ENCODE results near the gene NHERF1.

The NHERF1 gene

DNA sequence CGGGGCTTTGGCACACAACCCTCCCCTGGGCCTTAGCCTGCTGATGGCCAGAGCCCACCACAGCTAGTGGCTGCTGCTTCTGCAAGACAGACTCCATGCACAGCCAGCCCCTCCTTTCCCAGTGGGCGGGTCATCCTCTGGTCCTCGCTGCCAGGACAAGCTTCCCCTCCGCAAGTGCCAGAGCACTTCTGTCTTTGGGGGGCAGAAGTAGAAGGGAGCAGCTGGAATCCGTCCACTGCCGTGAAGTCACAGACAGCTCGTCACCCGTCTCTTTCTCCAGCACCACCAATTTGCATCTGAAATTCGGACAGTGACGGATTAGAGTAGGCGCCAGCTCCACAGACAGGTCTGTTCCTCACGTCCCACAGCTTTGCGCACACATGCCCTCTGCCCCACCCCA is 59.0 kb downstream of the NHERF1 start:
- H3K4me3 ChIP-seq (ENCODE audit: low read length): no peak overlapping the region
- H4K20me1 ChIP-seq (ENCODE audit: insufficient read depth, low read length): no peaks in the 10 kb centered on the region
- no peaks in the 10 kb centered on the region for H3K36me3 ChIP-seq (replicated peaks; ENCODE audit: low read depth, low read length)
- no peak overlapping the region for H3K9ac ChIP-seq (ENCODE audit: low read length)
- no peak overlapping the region for H3K4me2 ChIP-seq (ENCODE audit: low read length)
- no peaks in the 10 kb centered on the region for H3K4me1 ChIP-seq (ENCODE audit: low read length)
- no peaks in the 10 kb centered on the region for H3K79me2 ChIP-seq (ENCODE audit: low read length)
- TF ChIP-seq, protein P1, sequence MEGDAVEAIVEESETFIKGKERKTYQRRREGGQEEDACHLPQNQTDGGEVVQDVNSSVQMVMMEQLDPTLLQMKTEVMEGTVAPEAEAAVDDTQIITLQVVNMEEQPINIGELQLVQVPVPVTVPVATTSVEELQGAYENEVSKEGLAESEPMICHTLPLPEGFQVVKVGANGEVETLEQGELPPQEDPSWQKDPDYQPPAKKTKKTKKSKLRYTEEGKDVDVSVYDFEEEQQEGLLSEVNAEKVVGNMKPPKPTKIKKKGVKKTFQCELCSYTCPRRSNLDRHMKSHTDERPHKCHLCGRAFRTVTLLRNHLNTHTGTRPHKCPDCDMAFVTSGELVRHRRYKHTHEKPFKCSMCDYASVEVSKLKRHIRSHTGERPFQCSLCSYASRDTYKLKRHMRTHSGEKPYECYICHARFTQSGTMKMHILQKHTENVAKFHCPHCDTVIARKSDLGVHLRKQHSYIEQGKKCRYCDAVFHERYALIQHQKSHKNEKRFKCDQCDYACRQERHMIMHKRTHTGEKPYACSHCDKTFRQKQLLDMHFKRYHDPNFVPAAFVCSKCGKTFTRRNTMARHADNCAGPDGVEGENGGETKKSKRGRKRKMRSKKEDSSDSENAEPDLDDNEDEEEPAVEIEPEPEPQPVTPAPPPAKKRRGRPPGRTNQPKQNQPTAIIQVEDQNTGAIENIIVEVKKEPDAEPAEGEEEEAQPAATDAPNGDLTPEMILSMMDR (IDR thresholded peaks at IDR 0.05; ENCODE audit: low read depth, low read length): no peak
- TF ChIP-seq EZH2phosphoT487 (IDR thresholded peaks at IDR 0.05; ENCODE audit: low read depth): no peak
- no peaks in the 10 kb centered on the region for H3K9me3 ChIP-seq (ENCODE audit: insufficient read depth, low read length)
- no peak overlapping the region for H2AFZ ChIP-seq (ENCODE audit: low read depth, low read length)
- H3K27ac ChIP-seq (ENCODE audit: low read length): no peak overlapping the region
- no peaks in the 10 kb centered on the region for H3K27me3 ChIP-seq (ENCODE audit: low read depth, low read length)

GRCh38 chr17:74807925-74808324 is 59.5 kb downstream of the NHERF1 start:
- H2AFZ ChIP-seq (ENCODE audit: low read depth, low read length): no peak overlapping the region
- no peaks in the 10 kb centered on the region for H3K79me2 ChIP-seq (ENCODE audit: low read length)
- H3K27ac ChIP-seq (ENCODE audit: low read length): no peak overlapping the region
- no peaks in the 10 kb centered on the region for H3K4me1 ChIP-seq (ENCODE audit: low read length)
- H3K27me3 ChIP-seq (ENCODE audit: low read depth, low read length): no peaks in the 10 kb centered on the region
- H3K4me2 ChIP-seq (ENCODE audit: low read length): no peak overlapping the region
- no peaks in the 10 kb centered on the region for H4K20me1 ChIP-seq (ENCODE audit: insufficient read depth, low read length)
- H3K9me3 ChIP-seq (ENCODE audit: insufficient read depth, low read length): no peaks in the 10 kb centered on the region
- no peak overlapping the region for H3K9ac ChIP-seq (ENCODE audit: low read length)
- H3K36me3 ChIP-seq (replicated peaks; ENCODE audit: low read depth, low read length): no peaks in the 10 kb centered on the region
- H3K4me3 ChIP-seq (ENCODE audit: low read length): no peak overlapping the region
- TF ChIP-seq, protein P1 (IDR thresholded peaks at IDR 0.05; ENCODE audit: low read depth, low read length): no peak
- TF ChIP-seq EZH2phosphoT487 (IDR thresholded peaks at IDR 0.05; ENCODE audit: low read depth): no peak

- H3K27me3 ChIP-seq (ENCODE audit: low read depth, low read length): no peaks in the 10 kb centered on the region
- no peaks in the 10 kb centered on the region for H3K9me3 ChIP-seq (ENCODE audit: insufficient read depth, low read length)
- no peaks in the 10 kb centered on the region for H3K79me2 ChIP-seq (ENCODE audit: low read length)
- H3K4me1 ChIP-seq (ENCODE audit: low read length): no peaks in the 10 kb centered on the region
- H3K4me3 ChIP-seq (ENCODE audit: low read length): no peak overlapping the region
- no peaks in the 10 kb centered on the region for H4K20me1 ChIP-seq (ENCODE audit: insufficient read depth, low read length)
- H2AFZ ChIP-seq (ENCODE audit: low read depth, low read length): no peak overlapping the region
- H3K4me2 ChIP-seq (ENCODE audit: low read length): no peak overlapping the region
- no peaks in the 10 kb centered on the region for H3K36me3 ChIP-seq (replicated peaks; ENCODE audit: low read depth, low read length)
- H3K9ac ChIP-seq (ENCODE audit: low read length): no peak overlapping the region
- no peak for TF ChIP-seq EZH2phosphoT487 (IDR thresholded peaks at IDR 0.05; ENCODE audit: low read depth)
- TF ChIP-seq, protein P1 (IDR thresholded peaks at IDR 0.05; ENCODE audit: low read depth, low read length): no peak
- no peak overlapping the region for H3K27ac ChIP-seq (ENCODE audit: low read length)
Measured at GRCh38 chr17:74808714-74809430, 60.4 kb downstream of the NHERF1 start.

DNA sequence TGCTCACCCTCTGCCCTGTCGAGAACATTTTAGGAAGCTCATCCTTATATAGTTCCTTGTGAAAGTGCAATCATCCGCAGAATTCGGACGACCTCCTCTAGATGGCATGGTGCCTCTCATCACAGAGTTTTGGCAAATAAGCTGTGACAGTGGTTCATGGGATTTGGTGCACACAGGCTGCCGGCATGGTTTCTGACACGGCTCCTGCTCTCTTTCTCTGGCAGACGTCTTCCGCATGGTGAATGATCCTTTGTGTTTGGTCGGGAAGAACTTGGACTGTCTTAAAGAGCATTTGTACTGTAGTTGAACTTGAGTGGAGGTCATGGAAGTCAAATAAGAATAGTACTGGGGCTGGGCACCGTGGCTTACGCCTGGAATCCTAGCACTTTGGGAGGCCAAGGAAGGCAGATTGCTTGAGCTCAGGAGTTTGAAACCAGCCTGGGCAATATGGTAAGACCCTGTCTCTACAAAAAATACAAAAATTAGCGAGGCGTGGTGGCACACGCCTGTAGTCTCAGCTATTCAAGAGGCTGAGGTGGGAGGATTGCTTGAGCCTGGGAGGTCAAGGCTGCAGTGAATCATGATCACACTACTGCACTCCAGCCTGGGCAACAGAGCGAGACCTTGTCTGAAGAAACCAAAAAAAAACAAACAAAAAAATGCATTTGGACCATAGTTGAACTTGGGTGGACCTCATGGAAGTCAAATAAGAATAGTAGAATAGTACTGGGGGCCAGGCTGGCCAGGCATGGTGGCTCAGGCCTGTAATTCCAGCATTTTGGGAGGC is 62.5 kb downstream of the NHERF1 start:
- H3K4me2 ChIP-seq (ENCODE audit: low read length): no peak overlapping the region
- H3K36me3 ChIP-seq (replicated peaks; ENCODE audit: low read depth, low read length): no peaks in the 10 kb centered on the region
- H2AFZ ChIP-seq (ENCODE audit: low read depth, low read length): no peak overlapping the region
- no peak for TF ChIP-seq EZH2phosphoT487 (IDR thresholded peaks at IDR 0.05; ENCODE audit: low read depth)
- TF ChIP-seq, protein P1 (IDR thresholded peaks at IDR 0.05; ENCODE audit: low read depth, low read length): no peak
- H3K9me3 ChIP-seq (ENCODE audit: insufficient read depth, low read length): no peaks in the 10 kb centered on the region
- H3K27ac ChIP-seq (ENCODE audit: low read length): no peak overlapping the region
- H3K79me2 ChIP-seq (ENCODE audit: low read length): no peaks in the 10 kb centered on the region
- H3K9ac ChIP-seq (ENCODE audit: low read length): no peak overlapping the region
- H3K4me3 ChIP-seq (ENCODE audit: low read length): no peak overlapping the region
- H4K20me1 ChIP-seq (ENCODE audit: insufficient read depth, low read length): no peaks in the 10 kb centered on the region
- no peaks in the 10 kb centered on the region for H3K4me1 ChIP-seq (ENCODE audit: low read length)
- H3K27me3 ChIP-seq (ENCODE audit: low read depth, low read length): no peaks in the 10 kb centered on the region
